ENCODE results near the gene LETMD1.

LETMD1 gene

GRCh38 chr12:51033457-51034089 lies 14.6 kb upstream of the LETMD1 start:
- H3K27me3 ChIP-seq (ENCODE audit: insufficient read depth, poor library complexity, severe bottlenecking) = no peaks in the 10 kb centered on the region
- H3K27ac ChIP-seq (replicated peaks) = no peak overlapping the region
- no peak overlapping the region for H3K4me3 ChIP-seq (replicated peaks; ENCODE audit: insufficient read depth, low read length)
- TF ChIP-seq CTCF (IDR thresholded peaks at IDR 0.05; ENCODE audit: insufficient read depth, low read length) = no peak
- TF ChIP-seq POLR2AphosphoS5 (IDR thresholded peaks at IDR 0.05; ENCODE audit: low read depth) = no peak
- TF ChIP-seq REST (IDR thresholded peaks at IDR 0.05; ENCODE audit: insufficient replicate concordance, low read depth) = no peak
- TF ChIP-seq SPI1 (IDR thresholded peaks at IDR 0.05; ENCODE audit: borderline replicate concordance, low read depth) = no peak
- no peak for TF ChIP-seq GABPA (IDR thresholded peaks at IDR 0.05; ENCODE audit: low read depth)
- no peak for DNase-seq (ENCODE audit: low read depth in 1 of 2, low spot score in 1 of 2)

GRCh38 chr12:51036279-51036678 lies 11.8 kb upstream of the LETMD1 start:
- no peaks in the 10 kb centered on the region for H3K27me3 ChIP-seq (ENCODE audit: insufficient read depth, poor library complexity, severe bottlenecking)
- no peak for TF ChIP-seq GABPA (IDR thresholded peaks at IDR 0.05; ENCODE audit: low read depth)
- no peak for TF ChIP-seq SPI1 (IDR thresholded peaks at IDR 0.05; ENCODE audit: borderline replicate concordance, low read depth)
- no peak for TF ChIP-seq REST (IDR thresholded peaks at IDR 0.05; ENCODE audit: insufficient replicate concordance, low read depth)
- no peak for TF ChIP-seq CTCF (IDR thresholded peaks at IDR 0.05; ENCODE audit: insufficient read depth, low read length)
- no peak for TF ChIP-seq POLR2AphosphoS5 (IDR thresholded peaks at IDR 0.05; ENCODE audit: low read depth)
- no peak for DNase-seq (ENCODE audit: low read depth in 1 of 2, low spot score in 1 of 2)
- H3K4me3 ChIP-seq (replicated peaks; ENCODE audit: insufficient read depth, low read length) = no peak overlapping the region
- no peak overlapping the region for H3K27ac ChIP-seq (replicated peaks)

- H3K4me3 ChIP-seq (replicated peaks; ENCODE audit: insufficient read depth, low read length) = peak overlapping the region; percentile 70
- H3K27ac ChIP-seq (replicated peaks) = peak overlapping the region; percentile 94
- H3K27me3 ChIP-seq (ENCODE audit: insufficient read depth, poor library complexity, severe bottlenecking) = no peaks in the 10 kb centered on the region
- DNase-seq (ENCODE audit: low read depth in 1 of 2, low spot score in 1 of 2) = peak in 1 of 2 experiments; percentile 13
- no peak; the same call in 1 of the 2 replicates for TF ChIP-seq POLR2AphosphoS5 (IDR thresholded peaks at IDR 0.05; ENCODE audit: low read depth)
- TF ChIP-seq GABPA (IDR thresholded peaks at IDR 0.05; ENCODE audit: low read depth) = no peak
- TF ChIP-seq SPI1 (IDR thresholded peaks at IDR 0.05; ENCODE audit: borderline replicate concordance, low read depth) = no peak
- no peak for TF ChIP-seq CTCF (IDR thresholded peaks at IDR 0.05; ENCODE audit: insufficient read depth, low read length)
- TF ChIP-seq REST (IDR thresholded peaks at IDR 0.05; ENCODE audit: insufficient replicate concordance, low read depth) = no peak
These were observed 629 bp downstream of the LETMD1 start for GRCh38 chr12:51048661-51049251.

Measured in HL-60 (cell line).